ENCODE measurements around the gene OPCML. TPM values are rescaled to one million over a fixed set of nuclear protein-coding genes. Genes with fewer than 3 reads are reported as not detected.

Gene OPCML
- total RNA-seq, 1 experiment from 2014 or later: 0.94 TPM

DNA sequence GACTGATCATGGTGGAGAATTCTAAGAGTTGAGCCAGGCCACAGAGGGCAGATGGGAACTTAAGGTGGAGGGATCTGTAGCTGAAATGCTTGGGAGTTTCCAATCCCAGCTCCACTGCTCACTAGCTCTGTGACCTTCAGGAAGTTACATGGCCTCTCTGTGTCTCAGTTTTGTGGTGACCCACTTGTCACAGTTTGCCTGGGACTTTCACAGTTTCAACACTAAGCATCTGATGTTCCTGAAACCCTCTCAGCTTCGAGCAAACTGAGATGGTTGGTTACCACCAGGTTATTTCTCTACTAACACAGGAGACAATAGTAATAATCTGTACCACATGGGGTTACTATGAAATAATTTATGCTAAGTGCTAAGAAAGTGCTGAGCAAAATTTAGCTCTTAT is 505.3 kb downstream of the OPCML start:
- Mint-ChIP-seq H3K36me3 (ENCODE audit: insufficient read depth in 1 of 3, low read depth in 3 of 3) (no peaks in the 10 kb centered on the region), H3K27me3 (ENCODE audit: low read depth) (peaks cover 14% of the 10 kb centered on the region), H3K4me1 (peaks cover 20 to 22% of the 10 kb centered on the region in 2 experiments), H3K27ac (no peak overlapping the region), H3K4me3 (no peak overlapping the region), H3K9me3 (no peaks in the 10 kb centered on the region; a peak in 1 of 5 replicates)
- Histone ChIP-seq H3K79me1 (ENCODE audit: insufficient read depth, low read depth, low read length, poor library complexity, severe bottlenecking) (no peaks in the 10 kb centered on the region), H4K5ac (ENCODE audit: insufficient read length, low read depth, low read length) (no peak overlapping the region), H3K9me3 (ENCODE audit: control insufficient read depth, low read depth, low read length) (no peaks in the 10 kb centered on the region), H3K79me2 (ENCODE audit: insufficient read depth, low read length) (no peaks in the 10 kb centered on the region), H3K9ac (ENCODE audit: extremely low read depth, insufficient read length, low read length) (no peak overlapping the region), H3K56ac (ENCODE audit: insufficient read length, low read depth, low read length) (no peak overlapping the region), H2BK20ac (ENCODE audit: low read depth, low read length, poor library complexity, severe bottlenecking) (no peak overlapping the region), H2AFZ (ENCODE audit: low read length) (no peak overlapping the region), H2BK5ac (ENCODE audit: insufficient read length, low read length) (no peak overlapping the region), H2BK12ac (ENCODE audit: insufficient read length, low read depth, low read length) (no peak overlapping the region), H2BK15ac (ENCODE audit: low read depth, low read length) (no peak overlapping the region), H3T11ph (ENCODE audit: low read length) (no peak overlapping the region), H3K14ac (ENCODE audit: insufficient read depth, low read length) (no peak overlapping the region), H3K23ac (ENCODE audit: insufficient read length, low read depth, low read length) (no peak overlapping the region), H3K4me2 (ENCODE audit: insufficient read depth, insufficient read length, low read length) (no peak overlapping the region), H3K4ac (ENCODE audit: low read depth, low read length) (no peak overlapping the region), H2BK120ac (ENCODE audit: low read depth, low read length, poor library complexity, severe bottlenecking) (no peak overlapping the region), H3K23me2 (ENCODE audit: insufficient read length, low read depth, low read length, poor library complexity, severe bottlenecking) (no peaks in the 10 kb centered on the region), H3K27ac (ENCODE audit: insufficient read length, low read depth, low read length) (no peak overlapping the region), H4K8ac (replicated peaks; ENCODE audit: insufficient read length, low read depth, low read length) (no peak overlapping the region), H4K20me1 (ENCODE audit: control insufficient read depth, insufficient read depth, insufficient read length) (no peaks in the 10 kb centered on the region), H3K27me3 (ENCODE audit: insufficient read depth, low read length) (no peaks in the 10 kb centered on the region), H4K91ac (ENCODE audit: insufficient read length, low read depth, low read length) (no peak overlapping the region), H3K18ac (ENCODE audit: insufficient read length, low read depth, low read length) (no peak overlapping the region), H3K4me1 (ENCODE audit: insufficient read depth, low read length) (peaks cover 4% of the 10 kb centered on the region; the same call in 1 of the 2 replicates), H2AK5ac (ENCODE audit: insufficient read length, low read length) (no peak overlapping the region)
- WGBS (ENCODE audit: extremely low coverage, insufficient read length, low lambda C conversion rate): no CpG with 5 or more reads among the region's 1 CpG
- DNase-seq: no peak
- no peak for TF ChIP-seq CTCF (conservative IDR thresholded peaks at IDR 0.05)

Measured in H9 (cell line).